Upper lobe of left lung (tissue), 6 donors: ENCODE results near the gene SRGAP3. TPM values are rescaled to one million over a fixed set of nuclear protein-coding genes. Genes with fewer than 3 reads are reported as not detected.

ENCODE experiments used
- ATAC-seq, 2 donors: fragments of 200-7000 bp; cut with Tn5 transposase; one replicate each; pipeline ENCODE4 v1.9.1; 2022; ENCODE audit warnings: mild to moderate bottlenecking in 2 of 2, moderate library complexity in 2 of 2; ENCODE audit not compliant: low FRiP score in 2 of 2
- DNase-seq, 2 donors: peaks; one replicate each; pipeline ENCODE4 v3.0.0-alpha.2; 2019 to 2020
- H3K27ac ChIP-seq, 4 donors: fragments of 200-600 bp; sonication (generic); one replicate each; pipeline ENCODE4 v1.5.1; 2016 to 2019
- H3K27me3 ChIP-seq, 4 donors: fragments of 200-600 bp; sonication (generic); one replicate each; pipeline ENCODE4 v1.5.1; 2017 to 2019
- H3K36me3 ChIP-seq, 4 donors: fragments of 200-600 bp; sonication (generic); one replicate each; pipeline ENCODE4 v1.5.1; 2016 to 2019
- H3K4me1 ChIP-seq, 4 donors: fragments of 200-600 bp; sonication (generic); one replicate each; pipeline ENCODE4 v1.5.1; 2018 to 2019
- H3K4me3 ChIP-seq, 4 donors: fragments of 200-600 bp; sonication (generic); one replicate each; pipeline ENCODE4 v1.5.1; 2017 to 2019; ENCODE audit warnings: mild to moderate bottlenecking in 2 of 4, moderate library complexity in 1 of 4
- H3K9me3 ChIP-seq, 4 donors: fragments of 200-600 bp; sonication (generic); one replicate each; pipeline ENCODE4 v1.5.1; 2018 to 2019
- CTCF ChIP-seq, 6 experiments: fragments of 450-650 bp in 4 of 6; fragments of 200-600 bp in 2 of 6; sonication (generic) in 2 of 6; IDR thresholded peaks; one replicate each; pipeline ENCODE4 v1.5.1; 2016 to 2019; ENCODE audit warnings: antibody characterized with exemption in 6 of 6
- EP300 ChIP-seq, 4 donors: sonication (generic); formaldehyde crosslinking; IDR thresholded peaks; one replicate each; pipeline ENCODE4 v1.5.1; 2017; ENCODE audit warnings: antibody characterized with exemption in 4 of 4, control low read depth in 2 of 4
- POLR2A ChIP-seq, 4 donors: fragments of 450-650 bp; IDR thresholded peaks; one replicate each; pipeline ENCODE4 v1.5.1; 2016 to 2017; ENCODE audit warnings: antibody characterized with exemption in 4 of 4, mild to moderate bottlenecking in 2 of 4
- POLR2AphosphoS5 ChIP-seq, 2 donors: sonication (generic); formaldehyde crosslinking; IDR thresholded peaks; one replicate each; pipeline ENCODE4 v1.5.1; 2017; ENCODE audit warnings: antibody characterized with exemption in 2 of 2
- WGBS, 2 donors: methylation state at CpG; one replicate each; pipeline ENCODE4 v1.1.5; 2017 to 2018; 5-methylcytosine and 5-hydroxymethylcytosine counted together
- total RNA-seq, 6 donors: library from RNA; depleted of rRNA in 4 of 6; stranded (reverse); fragments of >200 nt in 4 of 6; gene quantifications; one replicate each; pipeline versions ENCODE4 v1.1.0 to v1.2.1, GENCODE V29; 2016 to 2021
- donor health status: DM: no; HTN: no; CAD: no; lungs with moderate emphysema.
- donor health status: DM: no; HTN: yes; CAD: no; lungs with severe emphysema.

SRGAP3 gene
- total RNA-seq, 6 donors from 2014 or later, result 4.6 to 29.6 (median 11.4) TPM

- Histone ChIP-seq H3K27ac (no peak overlapping the region), H3K27me3 (no peaks in the 10 kb centered on the region), H3K36me3 (no peaks in the 10 kb centered on the region), H3K9me3 (peaks cover 0 to 20% (median 15%) of the 10 kb centered on the region in 4 donors), H3K4me1 (no peaks in the 10 kb centered on the region), H3K4me3 (no peak overlapping the region)
- ATAC-seq (no peak), DNase-seq (no peak)
- no peak for TF ChIP-seq CTCF (IDR thresholded peaks at IDR 0.05)
- no peak for TF ChIP-seq POLR2A (IDR thresholded peaks at IDR 0.05)
- TF ChIP-seq POLR2AphosphoS5 (IDR thresholded peaks at IDR 0.05), result no peak
- no peak for TF ChIP-seq EP300 (IDR thresholded peaks at IDR 0.05)
- WGBS, 2 donors, result 73 to 80% methylated on average over 7 of the region's 7 CpGs
Measured at GRCh38 chr3:9147896-9148266, 101.6 kb downstream of the SRGAP3 start.

- no peaks in the 10 kb centered on the region for H3K36me3 ChIP-seq
- TF ChIP-seq POLR2AphosphoS5 (IDR thresholded peaks at IDR 0.05), result no peak
- TF ChIP-seq CTCF (IDR thresholded peaks at IDR 0.05), result no peak
- no peak for TF ChIP-seq POLR2A (IDR thresholded peaks at IDR 0.05)
- no peak for TF ChIP-seq EP300 (IDR thresholded peaks at IDR 0.05)
- H3K9me3 ChIP-seq, result peaks cover 0 to 20% (median 15%) of the 10 kb centered on the region in 4 donors
- 66 to 77% methylated on average over 8 of the region's 8 CpGs for whole genome bisulfite sequencing, 2 donors
- DNase-seq (no peak), ATAC-seq (no peak)
- H3K4me1 ChIP-seq, result no peaks in the 10 kb centered on the region
- no peak overlapping the region for H3K4me3 ChIP-seq
- H3K27me3 ChIP-seq, result no peaks in the 10 kb centered on the region
- no peak overlapping the region for H3K27ac ChIP-seq
Measured at GRCh38 chr3:9147215-9147895, 102.1 kb downstream of the SRGAP3 start.

- 77 to 84% methylated on average over 11 of the region's 11 CpGs for WGBS, 2 donors
- ATAC-seq, result no peak
Measured at GRCh38 chr3:9146367-9147071, 102.9 kb downstream of the SRGAP3 start.

GRCh38 chr3:9143184-9143583 is 106.3 kb downstream of the SRGAP3 start:
- H3K36me3 ChIP-seq, result no peaks in the 10 kb centered on the region
- H3K27me3 ChIP-seq, result no peaks in the 10 kb centered on the region
- peaks cover 0 to 5% (median 0%) of the 10 kb centered on the region in 4 donors for H3K9me3 ChIP-seq
- H3K27ac ChIP-seq, result no peak overlapping the region
- DNase-seq, result no peak
- H3K4me3 ChIP-seq, result no peak overlapping the region
- peaks cover 0 to 2% (median 0%) of the 10 kb centered on the region in 4 donors for H3K4me1 ChIP-seq
- WGBS, 2 donors, result 100% methylated on average over 2 of the region's 2 CpGs
- no peak for ATAC-seq
- TF ChIP-seq POLR2A (IDR thresholded peaks at IDR 0.05), result no peak
- no peak for TF ChIP-seq CTCF (IDR thresholded peaks at IDR 0.05)
- TF ChIP-seq EP300 (IDR thresholded peaks at IDR 0.05), result no peak
- no peak for TF ChIP-seq POLR2AphosphoS5 (IDR thresholded peaks at IDR 0.05)

More at GRCh38 chr3:9146367-9147071, 102.9 kb downstream of the SRGAP3 start:
- Histone ChIP-seq H3K4me3 (no peak overlapping the region), H3K9me3 (peaks cover 0 to 14% (median 12%) of the 10 kb centered on the region in 4 donors), H3K4me1 (peaks cover 0 to 2% (median 0%) of the 10 kb centered on the region in 4 donors), H3K27me3 (no peaks in the 10 kb centered on the region), H3K36me3 (no peaks in the 10 kb centered on the region), H3K27ac (no peak overlapping the region)
- TF ChIP-seq POLR2A (IDR thresholded peaks at IDR 0.05) (no peak), EP300 (IDR thresholded peaks at IDR 0.05) (no peak), CTCF (IDR thresholded peaks at IDR 0.05) (no peak), POLR2AphosphoS5 (IDR thresholded peaks at IDR 0.05) (no peak)
- DNase-seq, result no peak
